ENCODE data around the gene INAFM1.

The INAFM1 gene

GRCh38 chr19:47274071-47274890, at the start of gene INAFM1:
Gene INAFM1 (plus strand): TSS chr19:47274885. CDS start chr19:47274920, 35 bp downstream.
- peak; percentile 92 to 93 (median 93) for DNase-seq

GRCh38 chr19:47225746-47226425, 48.8 kb upstream of the INAFM1 start:
- DNase-seq = peak; percentile 88 to 96 (median 91)

- DNase-seq = peak in 2 of 3 experiments; percentile 34 to 42
These were observed 48.0 kb upstream of the INAFM1 start for GRCh38 chr19:47226426-47227351.

- peak in 2 of 3 experiments; percentile 41 to 52 for DNase-seq
These were observed 47.1 kb upstream of the INAFM1 start for GRCh38 chr19:47227352-47228167.

GRCh38 chr19:47228168-47228936, 46.3 kb upstream of the INAFM1 start:
- peak in 2 of 3 experiments; percentile 40 to 41 for DNase-seq

- peak in 2 of 3 experiments; percentile 18 to 40 for DNase-seq
These were observed 45.6 kb upstream of the INAFM1 start for GRCh38 chr19:47228937-47229675.

- DNase-seq = peak in 2 of 3 experiments; percentile 11 to 18
These were observed 45.0 kb upstream of the INAFM1 start for GRCh38 chr19:47229676-47230053.

- peak in 2 of 3 experiments; percentile 33 to 53 for DNase-seq
These were observed 44.4 kb upstream of the INAFM1 start for GRCh38 chr19:47230054-47230920.

- no peak for DNase-seq
These were observed 43.8 kb upstream of the INAFM1 start, which contains the start of gene BBC3 for GRCh38 chr19:47230921-47231214. Gene BBC3 (minus strand): TSS chr19:47231199. CDS start chr19:47228431, 2,768 bp downstream.

- DNase-seq = peak; percentile 71 to 81 (median 75)
These were observed 43.2 kb upstream of the INAFM1 start for GRCh38 chr19:47231215-47232054.

- no peak for DNase-seq
These were observed 42.1 kb upstream of the INAFM1 start for GRCh38 chr19:47232422-47233211.

GRCh38 chr19:47236072-47236675, 38.5 kb upstream of the INAFM1 start:
- no peak for DNase-seq

GRCh38 chr19:47239152-47239551, 35.5 kb upstream of the INAFM1 start:
- peak in 1 of 3 experiments; percentile 62 for DNase-seq

GRCh38 chr19:47239610-47240296, 34.9 kb upstream of the INAFM1 start:
- DNase-seq = peak in 2 of 3 experiments; percentile 91 to 93

GRCh38 chr19:47240556-47240955, 34.1 kb upstream of the INAFM1 start:
- peak in 1 of 3 experiments; percentile 42 for DNase-seq

Measured in NCI-H1417 (cell line).